ENCODE results near the gene KCNJ4.
"Not testable (repeated sequence)": the region's sequence is repeated elsewhere in the genome, so short reads cannot be mapped to it uniquely, and the experiment has no call there.

DNA sequence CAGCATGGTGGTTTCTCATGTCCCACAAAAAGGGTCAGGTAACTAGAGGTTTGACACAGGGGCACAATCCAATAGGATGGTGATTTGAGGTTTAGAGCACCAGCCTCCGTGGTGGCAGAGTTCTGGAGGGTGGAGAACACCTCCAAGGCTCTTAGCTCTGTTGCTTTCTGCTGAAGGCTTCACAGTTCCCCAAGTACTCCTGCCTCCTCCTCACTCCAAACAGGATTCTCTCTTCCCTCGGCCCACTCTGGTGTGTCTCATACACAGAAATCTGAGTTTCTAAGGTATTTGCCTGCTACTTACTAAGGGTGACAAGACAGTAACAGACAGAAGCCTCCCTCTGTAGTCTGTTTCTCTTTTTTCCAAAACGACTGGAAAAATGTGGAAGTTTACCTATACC is 73.6 kb downstream of the KCNJ4 start:
- TF ChIP-seq, protein P1, sequence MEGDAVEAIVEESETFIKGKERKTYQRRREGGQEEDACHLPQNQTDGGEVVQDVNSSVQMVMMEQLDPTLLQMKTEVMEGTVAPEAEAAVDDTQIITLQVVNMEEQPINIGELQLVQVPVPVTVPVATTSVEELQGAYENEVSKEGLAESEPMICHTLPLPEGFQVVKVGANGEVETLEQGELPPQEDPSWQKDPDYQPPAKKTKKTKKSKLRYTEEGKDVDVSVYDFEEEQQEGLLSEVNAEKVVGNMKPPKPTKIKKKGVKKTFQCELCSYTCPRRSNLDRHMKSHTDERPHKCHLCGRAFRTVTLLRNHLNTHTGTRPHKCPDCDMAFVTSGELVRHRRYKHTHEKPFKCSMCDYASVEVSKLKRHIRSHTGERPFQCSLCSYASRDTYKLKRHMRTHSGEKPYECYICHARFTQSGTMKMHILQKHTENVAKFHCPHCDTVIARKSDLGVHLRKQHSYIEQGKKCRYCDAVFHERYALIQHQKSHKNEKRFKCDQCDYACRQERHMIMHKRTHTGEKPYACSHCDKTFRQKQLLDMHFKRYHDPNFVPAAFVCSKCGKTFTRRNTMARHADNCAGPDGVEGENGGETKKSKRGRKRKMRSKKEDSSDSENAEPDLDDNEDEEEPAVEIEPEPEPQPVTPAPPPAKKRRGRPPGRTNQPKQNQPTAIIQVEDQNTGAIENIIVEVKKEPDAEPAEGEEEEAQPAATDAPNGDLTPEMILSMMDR (conservative IDR thresholded peaks at IDR 0.05; ENCODE audit: low read depth, low read length), result not testable (repeated sequence)
- TF ChIP-seq EZH2 (IDR thresholded peaks at IDR 0.05; ENCODE audit: low read length, unreplicated experiment), result not testable (repeated sequence)
